ENCODE measurements around the gene PMM2.
"Not testable (repeated sequence)": the region's sequence is repeated elsewhere in the genome, so short reads cannot be mapped to it uniquely, and the experiment has no call there.

PMM2 gene

DNA sequence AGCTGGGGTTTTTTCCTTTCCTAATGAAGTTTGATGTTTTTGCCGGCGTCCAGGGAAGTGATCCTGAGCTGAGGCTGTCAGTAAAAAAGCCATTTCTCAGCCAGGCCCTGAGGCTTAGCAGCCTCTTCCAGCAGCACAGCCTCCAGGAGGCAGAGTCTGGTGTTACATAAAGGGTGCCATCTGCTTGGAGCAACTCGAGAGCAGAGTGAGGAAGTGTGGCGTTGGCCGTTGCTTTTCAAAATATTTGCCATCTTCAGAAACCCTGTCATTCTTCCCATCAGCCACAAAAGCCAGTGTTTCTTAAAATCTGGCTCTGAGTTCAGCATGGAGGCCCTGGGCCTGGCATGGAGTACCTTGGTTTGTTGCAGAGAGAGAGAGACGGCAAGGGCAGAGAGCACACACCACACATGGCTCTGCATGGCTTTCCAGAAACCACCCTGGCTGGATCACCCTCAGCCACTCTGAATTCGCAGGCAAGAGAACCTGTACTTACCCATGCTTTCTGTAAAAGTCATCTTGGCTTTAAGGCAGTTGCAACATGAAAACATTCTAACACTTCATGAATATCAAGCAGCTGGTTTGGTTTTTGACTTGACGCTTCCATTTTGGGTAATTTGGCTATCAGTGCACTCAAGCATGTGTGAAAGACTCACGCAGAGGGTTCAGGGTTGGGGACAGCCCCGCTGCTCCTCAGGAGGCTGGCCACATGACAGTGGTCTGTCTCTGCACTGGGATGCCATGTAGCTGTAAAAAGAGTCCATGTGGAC lies 21.0 kb downstream of the PMM2 start:
- no peak for DNase-seq (ENCODE audit: low read depth in 2 of 2)

DNA sequence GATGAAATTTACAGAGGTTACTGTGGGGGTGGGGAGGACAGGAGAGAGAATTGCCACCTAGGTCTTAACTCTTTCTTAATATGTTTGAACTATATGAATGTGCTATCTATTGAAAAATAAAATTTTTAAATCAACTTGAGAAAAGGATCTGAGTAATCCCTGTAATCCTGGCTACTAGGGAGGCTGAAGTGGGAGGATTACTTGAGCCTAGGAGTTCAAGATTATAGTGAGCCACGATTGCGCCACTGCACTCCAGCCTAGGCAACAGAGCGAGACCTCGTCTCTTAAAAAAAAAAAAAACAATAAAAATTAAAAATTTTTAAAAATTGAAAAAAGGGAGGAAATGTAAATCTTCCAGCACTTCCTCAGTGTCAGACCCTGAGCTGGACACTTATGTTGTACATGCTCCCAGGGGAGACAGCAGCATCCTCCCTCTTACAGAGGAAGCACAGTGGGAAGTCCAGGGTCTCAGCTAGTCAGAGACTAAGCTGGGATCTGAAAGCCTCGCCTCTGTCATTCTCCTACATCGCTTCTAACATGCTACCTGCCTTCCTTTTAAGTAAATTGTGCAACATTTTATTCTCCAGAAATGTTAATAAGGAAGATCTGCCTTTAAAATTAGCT lies 21.9 kb downstream of the PMM2 start:
- no peak for DNase-seq (ENCODE audit: low read depth in 2 of 2)

GRCh38 chr16:8822403-8822802 lies 24.8 kb downstream of the PMM2 start:
- DNase-seq (ENCODE audit: low read depth in 2 of 2): no peak

DNA sequence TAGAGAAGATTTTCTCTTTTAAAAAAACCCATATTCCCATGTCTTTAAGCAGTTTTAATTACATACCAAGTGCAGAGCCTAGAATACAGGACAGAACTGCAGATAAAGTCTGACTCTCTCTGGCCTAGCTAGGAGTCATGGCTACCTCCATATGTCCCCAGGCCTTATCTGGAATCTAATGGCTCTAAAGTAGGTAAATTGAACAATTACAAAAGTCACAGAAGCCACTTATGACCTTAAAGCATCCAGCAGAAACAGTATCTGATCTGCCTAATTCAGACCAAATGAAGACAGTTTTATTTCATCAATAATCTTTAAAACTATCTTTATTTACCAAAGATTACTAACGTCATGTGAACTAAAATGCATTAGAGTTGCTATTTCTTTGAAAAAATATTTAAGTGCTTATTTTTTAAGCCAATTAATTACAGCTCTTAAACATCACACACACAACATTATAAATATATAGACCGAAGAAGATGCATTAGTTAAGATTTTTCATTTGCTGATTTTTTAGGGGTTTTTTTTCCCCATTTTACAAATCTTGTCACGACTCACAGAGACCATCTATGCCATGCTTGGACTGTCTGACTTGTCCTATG lies 28.7 kb downstream of the PMM2 start:
- DNase-seq (ENCODE audit: low read depth in 2 of 2): no peak

DNA sequence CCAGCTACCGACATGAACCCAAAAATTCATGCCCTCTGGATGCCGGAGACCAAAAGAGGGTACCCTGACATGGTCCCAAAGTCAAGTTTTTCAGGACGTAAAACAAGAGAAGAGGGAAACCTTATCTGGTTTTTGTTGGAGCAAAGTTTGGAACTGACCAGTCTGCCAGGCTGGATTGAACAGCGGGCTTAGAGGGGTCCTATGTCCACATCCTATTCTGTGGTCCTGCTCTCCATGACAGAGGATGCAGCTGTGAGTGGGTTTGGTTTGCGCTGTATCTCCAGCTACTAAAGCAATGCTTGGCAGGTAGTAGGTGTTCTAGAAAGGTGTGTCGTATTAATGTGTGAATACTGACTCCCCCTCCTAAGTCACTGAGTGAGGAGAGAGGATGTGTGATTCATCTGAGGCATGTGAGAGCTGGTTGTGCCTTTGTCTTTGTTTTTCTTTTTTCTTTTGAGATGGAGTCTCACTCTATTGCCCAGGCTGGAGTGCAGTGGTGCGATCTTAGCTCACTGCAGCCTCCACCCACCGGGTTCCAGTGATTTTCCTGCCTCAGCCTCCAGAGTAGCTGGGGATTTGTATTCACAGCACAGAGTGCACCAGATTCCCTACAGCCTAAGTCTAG lies 31.0 kb downstream of the PMM2 start:
- DNase-seq (ENCODE audit: low read depth in 2 of 2): no peak

- no peak for DNase-seq (ENCODE audit: low read depth in 2 of 2)
These were observed 33.8 kb downstream of the PMM2 start for GRCh38 chr16:8831450-8831849.

GRCh38 chr16:8831871-8832716 lies 34.5 kb downstream of the PMM2 start:
- DNase-seq (ENCODE audit: low read depth in 2 of 2): no peak

GRCh38 chr16:8832717-8833105 lies 35.1 kb downstream of the PMM2 start:
- DNase-seq (ENCODE audit: low read depth in 2 of 2): no peak

DNA sequence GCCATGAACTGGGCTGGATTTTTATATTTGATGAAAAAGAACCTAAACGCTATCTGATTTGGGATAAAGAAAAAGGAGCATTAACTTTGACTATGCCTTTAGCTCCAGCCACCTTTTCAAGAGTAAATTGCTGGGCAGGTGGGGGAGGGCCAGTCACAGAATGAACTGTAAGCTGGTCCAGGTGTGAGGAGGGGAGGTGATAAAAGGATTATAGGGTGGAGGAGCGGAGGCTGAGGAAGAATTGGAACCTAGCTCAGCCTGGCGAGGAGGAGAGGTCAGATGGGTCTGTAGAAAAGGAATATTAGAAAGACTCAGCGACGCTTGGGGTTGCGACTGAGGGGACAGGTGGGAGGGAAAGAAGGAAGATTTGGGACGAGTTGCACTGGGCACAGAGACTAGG lies 39.2 kb downstream of the PMM2 start:
- not testable (repeated sequence) for DNase-seq (ENCODE audit: low read depth in 2 of 2)

- not testable (repeated sequence) for DNase-seq (ENCODE audit: low read depth in 2 of 2)
These were observed 40.0 kb downstream of the PMM2 start for GRCh38 chr16:8837594-8837993.

DNA sequence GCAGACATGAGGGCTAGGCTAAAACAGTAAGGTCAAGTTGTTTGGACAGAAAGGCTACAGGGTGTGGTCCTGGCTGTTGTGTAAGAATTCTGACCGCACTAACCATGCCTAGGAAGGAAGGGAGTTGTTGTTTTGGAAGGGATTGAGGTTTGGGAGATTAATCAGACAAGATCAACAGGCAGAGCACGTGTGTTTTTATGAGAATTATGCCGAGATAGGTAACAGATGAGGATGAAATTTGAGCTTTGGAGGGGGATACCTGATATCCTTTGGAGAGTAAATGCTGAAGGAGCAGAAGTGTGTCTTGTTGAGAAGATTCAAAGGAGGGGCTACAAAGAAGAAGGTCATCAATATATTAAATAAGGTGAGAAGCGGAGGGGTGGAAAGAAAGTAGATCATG lies 44.4 kb downstream of the PMM2 start:
- DNase-seq (ENCODE audit: low read depth in 2 of 2): not testable (repeated sequence)

GRCh38 chr16:8843296-8843695 lies 45.7 kb downstream of the PMM2 start:
- not testable (repeated sequence) for DNase-seq (ENCODE audit: low read depth in 2 of 2)

DNA sequence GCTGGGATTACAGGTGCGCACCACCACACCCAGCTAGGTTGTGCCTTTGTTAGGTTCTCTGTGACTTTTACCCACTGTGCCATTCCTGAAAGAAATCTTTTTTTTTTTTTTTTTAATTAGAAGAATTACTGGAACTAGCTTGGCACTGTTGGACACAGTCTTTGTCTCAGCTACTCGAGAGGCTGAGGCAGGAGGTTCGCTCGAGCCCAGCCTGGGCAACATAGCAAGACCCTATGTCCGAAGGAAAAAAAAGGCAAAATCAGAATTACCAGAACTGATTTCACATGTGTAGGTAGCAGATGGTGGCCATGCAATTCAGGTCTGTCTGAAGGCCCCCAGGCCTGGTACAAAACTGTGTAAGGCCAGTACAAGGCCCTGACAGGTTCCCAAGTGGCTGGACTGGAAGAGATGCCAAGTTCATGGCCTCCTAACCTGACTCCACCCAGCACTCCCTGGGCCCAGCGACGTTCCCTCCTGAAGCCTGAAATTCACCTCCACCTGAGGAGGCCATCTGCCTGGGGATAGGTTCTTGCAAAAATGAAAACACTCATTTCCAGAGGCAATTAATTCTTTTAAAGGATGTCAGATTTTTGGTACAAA lies 48.2 kb downstream of the PMM2 start:
- DNase-seq (ENCODE audit: low read depth in 2 of 2): no peak

GRCh38 chr16:8846401-8846932 lies 48.8 kb downstream of the PMM2 start:
- DNase-seq (ENCODE audit: low read depth in 2 of 2): no peak

- no peak for DNase-seq (ENCODE audit: low read depth in 2 of 2)
These were observed 49.5 kb downstream of the PMM2 start for GRCh38 chr16:8847145-8847544.

DNA sequence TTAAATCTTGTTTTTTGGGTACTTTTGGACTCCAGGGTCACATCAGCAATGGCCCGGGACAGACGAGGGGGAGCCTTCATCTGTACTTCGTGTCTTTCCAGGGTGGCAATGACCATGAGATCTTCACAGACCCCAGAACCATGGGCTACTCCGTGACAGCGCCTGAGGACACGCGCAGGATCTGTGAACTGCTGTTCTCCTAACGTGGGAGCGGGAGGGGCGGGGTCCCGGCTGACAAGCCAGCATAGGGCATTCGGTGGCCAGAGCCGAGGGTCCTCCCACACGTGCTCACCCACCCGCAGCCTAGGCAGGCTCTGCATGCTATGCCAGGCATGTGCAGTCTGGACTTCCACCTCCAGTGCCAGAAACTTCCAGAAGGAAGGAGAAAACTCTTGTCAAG lies 50.0 kb downstream of the PMM2 start:
- DNase-seq (ENCODE audit: low read depth in 2 of 2): no peak

DNA sequence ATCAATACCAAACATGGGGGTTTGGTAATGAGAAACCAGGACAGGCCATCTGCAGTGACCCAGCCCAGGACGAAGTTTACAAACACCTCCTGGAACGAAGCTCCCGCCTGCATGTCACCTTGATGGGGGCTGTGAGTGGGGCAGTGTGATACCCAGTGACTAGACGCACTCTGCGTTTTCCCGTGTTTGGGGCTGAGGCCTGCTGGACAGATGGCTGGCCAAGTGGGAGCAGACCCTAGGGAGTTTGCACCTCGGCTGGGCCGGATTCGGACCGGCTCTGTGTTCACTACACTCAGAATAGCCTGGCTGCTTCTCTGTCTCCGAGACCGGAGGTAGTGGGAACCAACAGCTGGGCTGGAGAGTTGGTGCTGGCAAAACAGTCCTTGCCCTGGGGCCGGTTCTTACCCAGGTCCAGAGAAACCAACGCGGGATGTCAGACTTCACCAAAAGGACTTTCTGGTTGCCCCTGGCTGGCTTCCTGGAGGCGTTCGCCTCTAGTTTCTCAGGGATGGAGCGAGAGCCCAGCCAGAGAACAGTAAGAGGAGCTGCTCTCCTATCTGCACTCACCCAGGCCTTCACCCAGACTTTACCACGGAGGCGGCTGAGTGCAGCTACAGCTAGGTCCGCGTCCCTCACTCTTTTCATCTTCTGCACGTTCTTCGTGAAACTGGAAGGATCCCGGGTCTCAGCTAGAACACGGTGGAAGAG lies 50.7 kb downstream of the PMM2 start:
- DNase-seq (ENCODE audit: low read depth in 2 of 2): no peak

DNA sequence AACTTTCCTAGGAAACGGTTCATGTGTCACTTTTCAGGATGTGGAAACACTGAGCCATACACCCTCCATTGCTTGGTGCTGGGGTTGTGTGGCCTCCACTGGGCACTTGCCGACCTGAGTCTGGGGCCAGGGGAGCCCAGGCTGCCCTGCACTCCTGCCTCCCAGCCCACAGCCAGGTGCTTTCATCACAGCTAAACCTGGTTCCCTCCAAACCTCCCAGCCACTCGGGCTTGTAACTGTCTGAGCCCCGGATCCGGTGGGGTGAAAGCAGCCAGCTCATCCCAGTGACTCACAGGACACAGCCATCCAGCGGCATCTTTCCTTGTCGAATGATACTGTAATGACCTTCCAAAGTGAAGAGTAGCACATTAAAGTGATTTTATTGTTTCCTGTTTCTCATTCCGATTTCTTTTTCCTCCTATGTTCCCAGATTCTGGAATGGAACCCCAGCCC lies 51.3 kb downstream of the PMM2 start:
- DNase-seq (ENCODE audit: low read depth in 2 of 2): no peak

DNA sequence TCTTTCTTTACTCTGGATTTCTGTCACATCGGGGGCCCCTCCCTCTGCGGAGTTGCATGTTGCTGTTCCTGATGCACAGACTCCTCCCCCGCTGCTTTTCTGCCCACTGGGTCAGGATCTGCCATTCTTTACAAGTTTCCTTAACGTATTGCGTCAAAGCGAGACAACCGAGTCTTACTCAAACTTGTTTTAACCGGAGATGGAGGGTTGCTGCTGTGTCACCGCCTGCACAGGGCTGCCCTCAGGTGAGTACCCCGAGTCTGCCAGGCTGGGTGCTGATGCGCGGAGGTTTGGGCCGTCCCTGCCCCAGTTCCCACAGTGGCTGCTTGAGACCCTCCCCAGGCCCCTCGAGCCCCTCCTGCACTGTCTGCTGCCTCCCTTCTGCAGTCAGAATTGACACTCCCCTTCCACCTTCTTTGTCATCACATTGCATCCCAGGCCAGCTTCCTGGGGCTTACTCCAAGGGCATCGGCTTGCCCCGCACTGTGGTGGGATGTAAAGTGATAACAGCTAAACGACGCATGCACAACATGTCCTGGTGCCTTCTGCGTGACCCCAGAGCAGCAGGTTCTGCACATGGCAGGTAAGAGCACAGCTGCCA lies 51.9 kb downstream of the PMM2 start:
- no peak for DNase-seq (ENCODE audit: low read depth in 2 of 2)

DNA sequence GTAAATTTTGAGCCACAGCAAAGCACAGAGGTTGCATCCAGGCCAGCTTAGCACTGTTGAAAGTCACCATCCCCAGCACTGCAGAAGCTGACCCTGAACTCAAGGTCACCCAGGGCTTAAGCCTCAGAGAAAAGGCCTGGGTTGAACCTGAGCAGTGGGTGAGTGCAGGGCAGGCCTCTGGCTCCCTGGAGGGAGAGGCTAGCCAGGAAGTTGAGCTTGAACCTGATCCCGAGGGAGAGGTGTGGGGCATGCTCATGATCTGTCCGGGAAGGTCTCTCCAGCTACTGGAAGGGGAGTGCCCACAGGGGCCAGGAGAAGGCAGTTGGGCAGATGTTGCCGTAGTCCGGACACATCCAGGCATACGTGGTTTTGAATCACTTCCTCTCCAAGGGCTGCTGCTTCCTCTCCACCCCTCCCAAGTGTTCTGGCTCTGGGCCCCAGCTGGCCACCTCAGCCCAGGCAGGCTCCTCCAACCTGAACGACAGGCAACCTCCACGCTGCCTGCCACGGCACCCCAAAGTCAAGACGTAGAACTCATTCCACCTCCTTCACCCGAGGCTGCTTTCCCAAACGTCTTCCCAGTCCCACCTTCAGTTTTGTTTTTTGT lies 52.7 kb downstream of the PMM2 start:
- DNase-seq (ENCODE audit: low read depth in 2 of 2): no peak
